Calu3 (cell line): ENCODE measurements around the gene MON2. TPM values are rescaled to one million over a fixed set of nuclear protein-coding genes. Genes with fewer than 3 reads are reported as not detected.
"Not testable (repeated sequence)": the region's sequence is repeated elsewhere in the genome, so short reads cannot be mapped to it uniquely, and the experiment has no call there.

Experiments
- BruUV-seq: library from RNA; stranded (reverse); fragments of 400-500 nt; replicated peaks from 2 replicates; lab custom pipeline; 2021; lab: Mats Ljungman, UMichigan
- CTCF ChIA-PET: fragments of 300-600 bp; sonication (Branson Sonifier 250); formaldehyde crosslinking; loops from one replicate; lab custom pipeline; 2022; ENCODE audit warnings: antibody characterized with exemption; lab: Charles Lee
- DNase-seq: peaks from one replicate; pipeline ENCODE4 v3.0.0; 2022
- H3K27ac Mint-ChIP-seq: one replicate; pipeline ENCODE4 v1.8.0; 2022; ENCODE audit warnings: mixed read lengths; ENCODE audit not compliant: unreplicated experiment
- H3K27me3 Mint-ChIP-seq: one replicate; pipeline ENCODE4 v1.8.0; 2022; ENCODE audit warnings: mixed read lengths; ENCODE audit not compliant: unreplicated experiment
- H3K36me3 Mint-ChIP-seq: one replicate; pipeline ENCODE4 v1.8.0; 2022; ENCODE audit warnings: mild to moderate bottlenecking, moderate library complexity, mixed read lengths; ENCODE audit not compliant: insufficient read depth, unreplicated experiment
- H3K4me1 Mint-ChIP-seq: one replicate; pipeline ENCODE4 v1.8.0; 2022; ENCODE audit warnings: mild to moderate bottlenecking, low read depth, mixed read lengths; ENCODE audit not compliant: unreplicated experiment
- H3K4me3 Mint-ChIP-seq: one replicate; pipeline ENCODE4 v1.8.0; 2022; ENCODE audit warnings: mild to moderate bottlenecking, low read depth, moderate library complexity, mixed read lengths; ENCODE audit not compliant: unreplicated experiment
- H3K9me3 Mint-ChIP-seq: one replicate; pipeline ENCODE4 v1.8.0; 2022; ENCODE audit warnings: low read depth, mixed read lengths; ENCODE audit not compliant: unreplicated experiment
- intact Hi-C: fragments of 100-400 bp; cut with micrococcal nuclease; formaldehyde crosslinking; loops from one replicate; pipeline ENCODE4 v1.10.0; 2022; ENCODE audit not compliant: unreplicated experiment
- total RNA-seq: library from RNA; stranded (reverse); gene quantifications from 2 replicates; pipeline ENCODE4 v1.2.3, GENCODE V29; 2022
- TF ChIP-seq, protein P1 (sequence below): fragments of 200-600 bp; IDR thresholded peaks from one replicate; pipeline ENCODE4 v1.8.0; 2022; ENCODE audit warnings: antibody characterized with exemption; ENCODE audit not compliant: unreplicated experiment

MON2 gene
- total RNA-seq, 1 experiment from 2014 or later: 46.7 TPM

DNA sequence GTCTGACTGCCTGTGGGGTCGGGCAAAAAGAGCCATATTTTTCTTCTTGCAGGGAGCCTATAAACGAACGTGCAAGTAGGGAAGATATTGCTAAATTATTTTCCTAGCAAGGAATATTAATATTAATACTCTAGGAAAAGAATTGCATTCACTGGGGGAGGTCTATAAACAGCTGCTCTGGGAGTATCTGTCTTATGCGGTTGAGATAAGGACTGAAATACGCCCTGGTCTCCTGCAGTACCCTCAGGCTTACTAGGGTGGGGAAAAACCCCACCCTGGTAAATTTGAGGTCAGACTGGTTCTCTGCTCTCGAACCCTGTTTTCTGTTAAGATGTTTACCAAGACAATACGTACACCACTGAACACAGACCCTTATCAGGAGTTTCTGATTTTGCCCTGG, 3.4 kb upstream of the MON2 start:
- peaks cover 22% of the 10 kb centered on the region for H3K36me3 Mint-ChIP-seq
- DNase-seq, BruUV-seq, H3K4me1 Mint-ChIP-seq, H3K27ac Mint-ChIP-seq, intact Hi-C loops, H3K4me3 Mint-ChIP-seq, CTCF ChIA-PET, H3K9me3 Mint-ChIP-seq: not testable (repeated sequence)
- peaks cover 40% of the 10 kb centered on the region for H3K27me3 Mint-ChIP-seq

DNA sequence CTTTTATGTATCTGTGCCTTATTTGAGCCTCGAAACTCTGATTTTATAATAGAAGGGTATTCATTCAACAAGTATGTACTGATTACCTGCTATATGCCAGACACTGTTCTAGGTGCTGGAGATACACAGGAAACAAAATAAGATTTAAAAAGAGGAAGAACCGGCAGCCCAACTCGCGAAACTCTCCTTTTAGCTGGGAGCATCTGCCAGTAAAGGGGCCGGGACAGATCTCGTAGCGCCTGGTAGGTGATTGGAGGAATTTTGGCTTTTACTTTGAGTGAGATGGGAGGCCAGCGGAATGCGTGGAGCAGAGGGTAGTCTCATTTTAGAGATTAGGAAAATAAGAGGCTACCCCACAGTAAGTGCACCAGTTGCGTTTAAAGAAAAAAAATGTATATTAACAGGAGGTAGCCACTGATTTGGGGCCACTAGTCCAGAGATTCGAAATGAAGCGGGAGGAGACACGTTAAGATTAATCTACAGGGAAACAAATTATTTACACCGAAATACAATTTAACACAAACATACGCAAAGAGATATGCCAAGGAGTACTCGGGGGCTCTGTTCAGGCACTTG, 520 bp upstream of the MON2 start:
- H3K4me1 Mint-ChIP-seq: peaks cover 9% of the 10 kb centered on the region
- peak overlapping the region; percentile 93 for H3K4me3 Mint-ChIP-seq
- peaks cover 26% of the 10 kb centered on the region for H3K27me3 Mint-ChIP-seq
- TF ChIP-seq, protein P1, sequence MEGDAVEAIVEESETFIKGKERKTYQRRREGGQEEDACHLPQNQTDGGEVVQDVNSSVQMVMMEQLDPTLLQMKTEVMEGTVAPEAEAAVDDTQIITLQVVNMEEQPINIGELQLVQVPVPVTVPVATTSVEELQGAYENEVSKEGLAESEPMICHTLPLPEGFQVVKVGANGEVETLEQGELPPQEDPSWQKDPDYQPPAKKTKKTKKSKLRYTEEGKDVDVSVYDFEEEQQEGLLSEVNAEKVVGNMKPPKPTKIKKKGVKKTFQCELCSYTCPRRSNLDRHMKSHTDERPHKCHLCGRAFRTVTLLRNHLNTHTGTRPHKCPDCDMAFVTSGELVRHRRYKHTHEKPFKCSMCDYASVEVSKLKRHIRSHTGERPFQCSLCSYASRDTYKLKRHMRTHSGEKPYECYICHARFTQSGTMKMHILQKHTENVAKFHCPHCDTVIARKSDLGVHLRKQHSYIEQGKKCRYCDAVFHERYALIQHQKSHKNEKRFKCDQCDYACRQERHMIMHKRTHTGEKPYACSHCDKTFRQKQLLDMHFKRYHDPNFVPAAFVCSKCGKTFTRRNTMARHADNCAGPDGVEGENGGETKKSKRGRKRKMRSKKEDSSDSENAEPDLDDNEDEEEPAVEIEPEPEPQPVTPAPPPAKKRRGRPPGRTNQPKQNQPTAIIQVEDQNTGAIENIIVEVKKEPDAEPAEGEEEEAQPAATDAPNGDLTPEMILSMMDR: no peak
- no peaks in the 10 kb centered on the region for H3K9me3 Mint-ChIP-seq
- TSS peak; percentile 33 for BruUV-seq
- intact Hi-C loops: no loop called here
- peak overlapping the region; percentile 93 for H3K27ac Mint-ChIP-seq
- DNase-seq: peak; percentile 8
- peaks cover 22% of the 10 kb centered on the region for H3K36me3 Mint-ChIP-seq
- CTCF ChIA-PET: interaction anchor here (0.8 to 1.4 kb wide), 3 partner anchors 31 to 470 kb away, joined by 3 to 4 read pairs (median 3); no protein-coding TSS in a partner anchor

DNA sequence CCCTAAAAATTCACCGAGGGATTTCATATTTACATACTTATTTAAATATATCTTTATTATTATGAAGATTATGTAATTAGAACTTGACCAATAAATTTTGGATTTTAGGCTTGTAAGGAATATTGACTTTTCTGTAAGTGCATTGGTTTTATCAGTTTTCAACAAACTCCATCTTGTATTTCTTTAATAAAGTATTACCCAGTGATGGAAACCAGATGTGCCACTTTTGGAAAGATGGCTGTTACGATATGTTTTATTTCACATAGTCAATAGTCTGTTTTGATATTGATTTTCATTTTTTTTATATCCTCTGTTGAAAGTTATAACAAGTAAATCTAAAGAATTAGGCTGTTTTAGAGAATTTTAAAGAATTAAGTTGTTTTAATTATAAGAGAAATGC, 1.8 kb downstream of the MON2 start:
- Mint-ChIP-seq H3K4me3 (peak overlapping the region; percentile 93), H3K9me3 (no peaks in the 10 kb centered on the region), H3K4me1 (peaks cover 9% of the 10 kb centered on the region), H3K36me3 (peaks cover 22% of the 10 kb centered on the region), H3K27me3 (peaks cover 8% of the 10 kb centered on the region), H3K27ac (no peak overlapping the region)
- BruUV-seq: no TSS peak
- intact Hi-C loops: no loop called here
- CTCF ChIA-PET: no interaction called here
- TF ChIP-seq, protein P1: no peak
- no peak for DNase-seq

DNA sequence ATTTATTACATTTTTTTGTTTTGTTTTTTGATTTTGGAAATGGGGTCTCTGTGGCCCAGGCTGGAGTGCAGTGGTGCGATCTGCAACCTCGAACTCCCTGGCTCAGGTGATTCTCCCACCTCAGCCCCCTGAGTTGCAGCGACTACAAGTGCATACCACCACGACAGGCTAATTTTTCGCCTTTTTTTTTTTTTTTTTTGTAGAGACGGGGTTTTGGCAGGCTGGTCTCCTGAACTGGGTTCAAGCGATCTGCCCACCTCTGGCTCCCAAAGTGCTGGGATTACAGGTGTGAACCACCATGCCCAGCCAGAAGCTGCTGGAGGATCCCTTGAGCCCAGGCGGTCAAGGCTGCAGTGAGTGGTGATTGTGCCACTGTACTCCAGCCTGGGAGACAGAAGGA, 2.3 kb downstream of the MON2 start:
- CTCF ChIA-PET: interaction anchor here (0.7 kb wide), 2 partner anchors 34 to 169 kb away, joined by 5 to 7 read pairs; no protein-coding TSS in a partner anchor
- TF ChIP-seq, protein P1: no peak
- H3K9me3 Mint-ChIP-seq: no peaks in the 10 kb centered on the region
- no TSS peak for BruUV-seq
- H3K4me1 Mint-ChIP-seq: peaks cover 9% of the 10 kb centered on the region
- peaks cover 2% of the 10 kb centered on the region for H3K27me3 Mint-ChIP-seq
- no peak overlapping the region for H3K4me3 Mint-ChIP-seq
- peaks cover 22% of the 10 kb centered on the region for H3K36me3 Mint-ChIP-seq
- intact Hi-C loops: no loop called here
- no peak for DNase-seq
- no peak overlapping the region for H3K27ac Mint-ChIP-seq

DNA sequence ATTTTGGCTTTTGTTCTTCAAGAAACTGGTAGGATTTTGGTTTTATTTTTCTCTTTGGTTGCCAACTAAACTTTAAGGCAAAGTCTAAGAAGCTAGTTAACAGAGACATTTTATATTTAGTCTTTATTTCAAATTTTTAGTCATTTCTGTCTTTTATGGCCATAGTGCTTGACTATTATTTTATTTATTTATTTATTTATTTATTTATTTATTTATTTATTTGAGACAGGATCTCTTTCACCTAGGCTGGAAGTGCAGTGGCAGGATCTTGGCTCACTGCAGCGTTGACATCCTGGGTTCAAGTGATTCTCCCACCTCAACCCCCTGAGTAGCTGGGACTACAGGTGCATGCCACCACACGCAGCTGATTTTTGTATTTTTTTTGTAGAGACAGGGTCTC, 3.1 kb downstream of the MON2 start:
- CTCF ChIA-PET: interaction anchor here (0.7 kb wide), 2 partner anchors 35 to 168 kb away, joined by 5 to 7 read pairs; no protein-coding TSS in a partner anchor
- peaks cover 9% of the 10 kb centered on the region for H3K4me1 Mint-ChIP-seq
- no peak overlapping the region for H3K27ac Mint-ChIP-seq
- H3K9me3 Mint-ChIP-seq: no peaks in the 10 kb centered on the region
- no TSS peak for BruUV-seq
- no peaks in the 10 kb centered on the region for H3K27me3 Mint-ChIP-seq
- intact Hi-C loops: no loop called here
- peaks cover 22% of the 10 kb centered on the region for H3K36me3 Mint-ChIP-seq
- DNase-seq: no peak
- no peak overlapping the region for H3K4me3 Mint-ChIP-seq
- TF ChIP-seq, protein P1: no peak
